OCI-LY7 (cell line): ENCODE data around the gene FOXL1.

Experiments
- EZH2phosphoT487 ChIP-seq: fragments of 200-600 bp; sonication (generic); IDR thresholded peaks from 2 replicates; pipeline ENCODE4 v1.6.1; 2018; ENCODE audit warnings: low read depth, borderline replicate concordance, mild to moderate bottlenecking, mixed run types, antibody characterized with exemption, low read length, moderate library complexity, mixed read lengths
- TF ChIP-seq, protein P1 (sequence below): fragments of 200-600 bp; sonication (generic); conservative IDR thresholded peaks from 2 replicates; pipeline ENCODE4 v1.5.1; 2014; ENCODE audit warnings: mild to moderate bottlenecking, antibody characterized with exemption, low read length, moderate library complexity, mixed read lengths

DNA sequence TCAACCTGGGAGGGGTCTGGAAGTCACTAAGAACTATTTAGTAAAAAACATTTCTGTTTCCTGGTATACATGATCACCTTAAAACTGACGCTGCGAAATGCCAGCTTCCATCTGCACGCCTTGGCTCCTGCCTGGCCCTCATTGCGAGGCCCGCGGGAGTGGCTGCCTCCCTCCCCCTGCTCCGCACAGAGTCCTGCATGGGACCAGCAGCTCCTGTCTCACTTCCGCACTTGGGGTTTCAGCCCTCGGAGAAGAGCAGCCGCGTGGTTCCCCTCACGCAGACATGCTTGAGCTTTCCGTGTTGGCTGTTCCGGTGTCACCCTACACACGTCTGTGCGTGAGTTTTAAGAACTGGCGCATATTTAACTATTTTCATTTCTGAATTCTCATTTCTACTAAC lies 41.7 kb upstream of the FOXL1 start:
- TF ChIP-seq, protein P1, sequence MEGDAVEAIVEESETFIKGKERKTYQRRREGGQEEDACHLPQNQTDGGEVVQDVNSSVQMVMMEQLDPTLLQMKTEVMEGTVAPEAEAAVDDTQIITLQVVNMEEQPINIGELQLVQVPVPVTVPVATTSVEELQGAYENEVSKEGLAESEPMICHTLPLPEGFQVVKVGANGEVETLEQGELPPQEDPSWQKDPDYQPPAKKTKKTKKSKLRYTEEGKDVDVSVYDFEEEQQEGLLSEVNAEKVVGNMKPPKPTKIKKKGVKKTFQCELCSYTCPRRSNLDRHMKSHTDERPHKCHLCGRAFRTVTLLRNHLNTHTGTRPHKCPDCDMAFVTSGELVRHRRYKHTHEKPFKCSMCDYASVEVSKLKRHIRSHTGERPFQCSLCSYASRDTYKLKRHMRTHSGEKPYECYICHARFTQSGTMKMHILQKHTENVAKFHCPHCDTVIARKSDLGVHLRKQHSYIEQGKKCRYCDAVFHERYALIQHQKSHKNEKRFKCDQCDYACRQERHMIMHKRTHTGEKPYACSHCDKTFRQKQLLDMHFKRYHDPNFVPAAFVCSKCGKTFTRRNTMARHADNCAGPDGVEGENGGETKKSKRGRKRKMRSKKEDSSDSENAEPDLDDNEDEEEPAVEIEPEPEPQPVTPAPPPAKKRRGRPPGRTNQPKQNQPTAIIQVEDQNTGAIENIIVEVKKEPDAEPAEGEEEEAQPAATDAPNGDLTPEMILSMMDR: no peak
- no peak for TF ChIP-seq EZH2phosphoT487
